GM19463 (cell line): Measurements from ENCODE around the gene COL1A2.

Experiments
- ATAC-seq: cut with Tn5 transposase; IDR thresholded peaks from one replicate; pipeline ENCODE4 v1.9.1; 2021; ENCODE audit warnings: mild to moderate bottlenecking, moderate library complexity; ENCODE audit not compliant: unreplicated experiment

The COL1A2 gene

GRCh38 chr7:94394437-94395140, at the start of gene COL1A2:
Gene COL1A2 (plus strand): TSS chr7:94394895. CDS start chr7:94395032, 137 bp downstream.
- no peak for ATAC-seq

DNA sequence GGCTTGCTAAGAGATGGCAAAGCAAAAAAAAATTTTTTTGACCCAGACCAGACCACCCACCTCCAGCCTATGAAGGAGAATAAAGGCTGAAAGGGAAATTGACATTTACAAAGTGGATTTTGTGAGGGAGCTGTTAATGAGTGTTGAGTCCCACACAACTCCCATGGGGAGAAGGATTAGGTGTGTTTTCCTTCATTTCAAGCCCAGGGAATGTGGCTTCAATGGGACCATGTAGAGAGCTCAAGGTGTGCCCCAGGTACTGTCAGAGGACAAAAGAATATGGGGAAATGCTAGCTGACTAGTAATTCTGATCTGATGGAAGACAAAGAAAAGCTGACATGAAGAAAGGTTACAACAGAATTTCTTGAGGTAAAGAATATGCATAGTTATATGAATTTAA, 48.8 kb upstream of the COL1A2 start:
- ATAC-seq = no peak

DNA sequence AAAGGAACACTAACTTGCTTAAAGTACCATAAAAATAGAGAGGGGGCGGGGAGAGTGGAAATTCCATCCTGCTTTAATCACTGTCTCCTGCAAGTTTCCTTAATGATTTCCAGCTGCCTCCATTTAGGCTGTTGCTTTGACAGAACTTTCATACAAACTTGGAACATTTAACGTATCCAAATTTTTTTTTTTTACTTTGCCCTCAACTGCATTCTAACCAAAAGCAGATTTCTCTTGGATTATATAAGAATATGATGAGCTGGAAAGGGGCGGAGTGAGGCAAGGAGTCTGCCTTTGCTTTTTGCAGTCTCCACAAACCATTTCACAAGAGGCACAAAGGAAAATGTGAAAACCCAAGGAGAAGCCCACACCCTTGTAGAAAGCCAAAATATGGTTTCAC, 46.6 kb upstream of the COL1A2 start:
- ATAC-seq = no peak

DNA sequence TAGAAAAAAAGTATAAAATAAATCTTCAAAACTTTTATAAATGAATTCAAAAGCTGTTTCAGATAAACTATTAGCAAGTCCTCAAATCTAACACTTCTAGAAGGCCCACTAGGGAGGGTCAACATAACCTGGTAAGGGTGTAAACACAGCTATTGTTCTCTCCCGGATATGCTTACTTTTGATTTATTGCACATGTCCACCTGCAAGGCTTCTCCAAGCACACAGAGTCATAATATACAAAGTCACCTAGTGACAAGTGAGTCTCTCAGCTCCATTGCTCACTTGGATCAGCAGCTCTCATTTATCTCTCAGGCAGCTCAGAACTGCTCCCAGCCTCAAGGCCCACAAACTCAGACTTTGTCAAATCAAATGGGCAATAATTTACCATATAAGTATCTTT, 44.0 kb upstream of the COL1A2 start:
- no peak for ATAC-seq

GRCh38 chr7:94351703-94352102, 43.0 kb upstream of the COL1A2 start:
- no peak for ATAC-seq

GRCh38 chr7:94352887-94353286, 41.8 kb upstream of the COL1A2 start:
- no peak for ATAC-seq

- ATAC-seq = no peak
Observed at GRCh38 chr7:94354953-94355352, 39.7 kb upstream of the COL1A2 start.

- ATAC-seq = no peak
Observed at GRCh38 chr7:94355454-94355853, 39.2 kb upstream of the COL1A2 start.

- no peak for ATAC-seq
Observed at GRCh38 chr7:94357076-94357475, 37.6 kb upstream of the COL1A2 start.

DNA sequence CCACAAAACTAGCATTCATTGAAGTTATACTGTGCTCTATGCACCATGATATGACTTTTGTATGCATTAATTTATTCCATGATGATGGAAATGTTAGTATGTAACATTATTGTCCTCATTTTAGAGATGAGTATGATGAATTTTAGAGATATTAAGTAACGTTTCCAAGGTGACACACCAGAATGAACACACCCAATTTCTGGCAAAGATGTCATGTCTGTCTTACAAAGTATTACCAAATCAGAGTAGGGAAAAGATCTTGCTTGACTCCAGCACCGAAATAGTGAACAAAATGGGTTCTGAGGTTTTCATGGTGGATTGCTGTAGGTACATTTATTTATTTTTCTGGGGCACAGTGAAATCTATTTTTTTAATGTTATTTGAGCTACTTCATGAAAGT, 33.8 kb upstream of the COL1A2 start:
- no peak for ATAC-seq

DNA sequence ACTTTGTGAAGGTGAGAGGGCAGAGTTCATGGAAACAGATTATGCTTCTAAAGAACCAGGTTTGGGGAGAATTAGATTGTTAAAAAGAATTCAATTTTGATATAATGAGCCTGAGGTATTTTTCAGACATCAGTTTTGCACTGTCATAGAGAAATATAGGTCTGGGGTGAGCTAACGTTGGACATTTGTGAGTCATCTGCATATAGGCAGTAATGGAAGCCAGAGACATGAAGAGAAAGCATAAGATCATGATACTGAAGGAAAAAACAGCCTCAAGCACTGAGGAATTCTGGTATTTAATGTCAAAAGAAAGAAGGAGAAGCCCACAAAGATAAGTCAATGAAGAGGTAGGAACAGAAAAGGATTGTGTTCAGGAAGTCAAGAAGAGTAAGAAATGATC, 32.4 kb upstream of the COL1A2 start:
- no peak for ATAC-seq

- ATAC-seq = no peak
Observed at GRCh38 chr7:94364816-94365215, 29.9 kb upstream of the COL1A2 start.

DNA sequence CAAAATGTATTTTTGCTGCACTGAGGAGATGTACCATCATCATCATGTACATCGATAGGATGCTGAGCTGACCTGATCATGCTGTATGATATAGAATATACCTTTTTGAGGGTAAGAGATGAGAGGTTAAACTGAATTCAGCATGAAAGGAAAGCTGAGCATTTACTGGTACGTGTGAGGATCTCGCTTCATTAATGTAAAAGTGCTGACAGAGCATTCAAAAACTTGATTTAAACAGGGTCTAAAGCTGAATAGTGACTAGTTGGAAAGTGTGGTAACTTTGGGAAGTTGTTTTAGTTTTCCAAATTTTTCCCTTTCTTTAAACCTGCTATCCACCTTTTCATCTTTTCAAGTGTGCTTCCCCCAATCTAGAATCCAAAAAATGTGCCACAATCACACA, 28.5 kb upstream of the COL1A2 start:
- ATAC-seq = no peak

GRCh38 chr7:94366832-94367231, 27.9 kb upstream of the COL1A2 start:
- no peak for ATAC-seq

DNA sequence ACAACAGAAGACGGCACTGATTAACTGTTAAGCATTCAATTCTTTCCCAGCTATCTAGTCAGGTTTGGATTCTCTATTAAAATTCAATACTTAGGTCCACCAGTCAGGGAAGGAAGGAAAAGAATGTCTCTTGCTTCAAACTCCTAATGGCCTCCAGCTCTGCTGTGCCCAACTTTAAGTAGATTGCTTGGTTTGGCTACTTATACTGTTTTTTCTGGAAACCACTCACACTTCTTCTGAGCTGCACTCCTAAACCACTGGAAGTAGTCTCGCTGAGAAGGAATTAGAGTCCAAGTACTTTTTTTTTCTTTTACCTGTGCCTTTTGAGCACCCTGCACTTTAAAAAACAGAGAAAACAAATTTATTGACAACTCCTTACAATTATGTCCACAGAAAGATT, 26.7 kb upstream of the COL1A2 start:
- ATAC-seq = no peak

DNA sequence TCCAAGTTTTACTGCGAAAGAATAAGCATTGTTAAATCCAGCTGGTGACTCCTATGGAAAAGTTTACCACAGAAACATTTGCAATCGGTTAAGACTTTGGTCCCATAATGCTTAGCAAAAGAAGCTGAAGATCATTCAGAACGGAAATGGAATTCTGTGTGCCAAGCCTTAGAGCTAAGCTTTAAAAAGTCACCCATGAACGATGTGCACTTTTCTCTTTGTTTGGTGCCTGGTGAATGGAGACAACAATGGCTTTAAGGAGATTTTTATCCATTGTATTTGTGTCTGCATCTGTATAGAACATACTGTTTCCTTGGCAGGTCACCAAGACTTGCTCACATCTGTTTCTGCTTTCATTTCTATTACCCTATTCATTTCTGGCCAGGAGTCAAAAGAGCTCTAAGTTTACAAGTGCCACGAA, 26.3 kb upstream of the COL1A2 start:
- no peak for ATAC-seq

DNA sequence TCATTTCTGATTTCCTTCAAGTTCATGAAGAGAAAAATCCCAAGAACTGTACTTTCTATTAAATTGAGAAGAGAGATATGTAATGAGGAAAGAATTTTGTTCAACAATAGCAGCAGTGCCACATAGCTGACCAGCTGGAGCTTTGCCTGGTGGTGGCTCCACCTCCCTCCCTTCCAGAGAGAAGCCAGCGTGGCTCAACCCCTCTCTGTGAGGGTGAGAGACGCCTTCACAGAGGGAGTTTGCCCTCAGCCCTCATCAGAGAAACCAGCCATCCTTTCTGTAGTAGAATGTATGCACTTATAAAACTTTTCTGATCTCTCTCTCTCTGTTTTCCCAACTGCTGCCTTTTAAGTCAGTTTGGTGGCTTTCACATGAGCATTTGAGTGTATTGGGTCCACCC, 20.5 kb upstream of the COL1A2 start:
- ATAC-seq = no peak

DNA sequence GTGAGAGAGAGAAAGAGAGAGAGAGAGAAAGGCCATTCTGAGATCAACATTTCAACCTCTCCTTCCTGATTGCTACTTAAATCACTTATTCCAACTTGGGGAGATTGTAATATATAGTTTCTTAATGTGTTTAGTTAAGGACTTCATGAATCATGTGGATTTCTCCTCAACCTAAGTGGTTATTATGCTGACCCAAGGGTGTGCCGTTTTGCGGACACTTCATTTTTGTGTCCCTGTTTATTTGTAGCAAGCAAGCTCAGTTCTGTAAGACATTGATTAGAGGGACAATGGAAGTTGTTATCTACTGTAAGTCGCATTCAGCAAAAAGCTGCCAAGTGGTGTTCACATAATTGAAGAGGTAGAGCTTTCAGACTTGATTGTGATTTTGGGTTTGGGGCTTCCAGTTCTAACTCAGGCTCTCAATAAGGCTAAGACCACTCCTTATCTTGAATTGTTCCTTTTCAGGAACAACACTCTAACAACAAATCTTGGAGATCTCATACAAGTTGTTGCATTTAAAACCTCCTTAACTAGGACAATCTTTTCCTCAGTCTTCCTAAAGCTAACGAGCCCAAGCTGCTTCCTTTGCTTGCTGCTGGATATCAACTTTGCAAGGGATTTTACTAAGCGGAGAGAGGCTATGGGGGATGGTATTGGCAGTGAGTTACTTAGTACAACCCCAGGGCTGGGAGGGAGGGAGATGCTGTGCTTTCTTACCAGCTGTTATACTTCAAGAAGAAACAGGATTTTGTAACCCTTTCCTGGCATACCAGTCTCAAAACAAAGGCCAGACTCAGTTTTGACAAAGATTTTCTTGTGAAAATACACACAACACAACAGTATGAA, 19.8 kb upstream of the COL1A2 start:
- no peak for ATAC-seq

DNA sequence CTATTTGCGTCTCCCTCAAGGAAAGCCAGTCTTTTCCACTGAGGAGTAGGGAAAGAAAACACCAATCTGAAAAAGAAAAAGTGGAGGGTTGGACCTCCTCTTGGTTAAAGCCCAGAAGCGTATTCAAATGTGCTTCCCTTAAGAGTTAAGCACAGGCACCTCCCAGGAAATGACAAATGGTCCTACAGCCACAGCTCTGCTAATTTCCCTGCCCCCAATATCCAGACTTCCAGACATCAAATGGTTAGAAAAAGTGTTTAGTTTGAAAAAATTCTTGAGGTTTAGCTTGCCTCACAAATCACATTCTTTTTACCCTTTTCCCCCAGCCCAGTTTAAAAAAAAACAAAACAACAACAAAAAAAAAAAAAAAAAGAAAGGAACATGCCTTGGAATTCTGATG, 19.0 kb upstream of the COL1A2 start:
- no peak for ATAC-seq

DNA sequence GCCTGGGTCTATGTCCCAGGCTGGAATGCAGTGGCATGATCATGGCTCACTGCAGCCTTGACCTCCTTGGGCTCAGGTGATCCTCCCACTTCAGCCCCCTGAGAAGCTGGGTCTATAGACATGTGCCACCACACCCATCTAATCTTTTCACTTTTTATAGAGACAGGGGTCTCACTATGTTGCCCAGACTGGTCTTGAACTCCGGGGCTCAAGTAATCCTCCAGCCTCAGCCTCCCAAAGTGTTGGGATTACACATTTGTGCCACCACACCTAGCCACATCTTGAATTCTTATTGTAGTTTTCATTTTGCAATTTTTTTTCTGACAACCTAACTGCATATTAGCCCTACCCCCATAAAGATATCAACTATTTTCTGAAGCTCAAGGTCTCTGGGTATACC, 18.4 kb upstream of the COL1A2 start:
- ATAC-seq = no peak

GRCh38 chr7:94378356-94378755, 16.3 kb upstream of the COL1A2 start:
- ATAC-seq = no peak

- no peak for ATAC-seq
Observed at GRCh38 chr7:94380264-94380663, 14.4 kb upstream of the COL1A2 start.
